Measurements from ENCODE around the gene NSG1. TPM values are rescaled to one million over a fixed set of nuclear protein-coding genes. Genes with fewer than 3 reads are reported as not detected.
"Not testable (repeated sequence)": the region's sequence is repeated elsewhere in the genome, so short reads cannot be mapped to it uniquely, and the experiment has no call there.

The NSG1 gene
- polyA plus RNA-seq, 2 of the 4 experiments (the other 2 are of a cell fraction) = 0.26 to 0.34 TPM

DNA sequence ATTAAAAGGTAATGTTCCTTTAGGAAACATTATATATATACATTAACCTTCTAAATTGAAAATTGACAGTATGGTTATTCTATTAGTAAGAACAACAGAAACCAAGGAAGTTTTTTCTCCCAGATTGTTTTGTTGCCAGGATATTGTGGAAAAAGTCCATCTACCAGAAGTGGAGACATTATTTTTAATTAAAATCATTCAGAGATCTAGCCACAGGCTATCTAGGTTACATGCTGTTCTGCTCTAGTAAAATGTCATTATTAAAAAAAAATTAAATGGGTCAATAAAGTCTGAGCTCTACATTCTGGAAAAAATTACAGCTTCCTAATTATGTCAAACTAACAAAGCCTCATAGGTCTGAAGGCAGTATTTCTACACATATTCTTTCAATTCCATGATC is 74.3 kb downstream of the NSG1 start:
- POLR2A ChIA-PET = no interaction called here
- CTCF ChIA-PET = interaction anchor here (1.6 kb wide), 1 partner anchor 19 kb away, joined by 4 read pairs; no protein-coding TSS in a partner anchor
- H3K4me1 ChIP-seq = no peaks in the 10 kb centered on the region
- ATAC-seq (no peak), FAIRE-seq (no peak), DNase-seq (ENCODE audit: low read depth in 1 of 2, low spot score in 1 of 2) (no peak)
- no peak overlapping the region for H3K4me2 ChIP-seq
- H3K9me3 ChIP-seq = no peaks in the 10 kb centered on the region
- TF ChIP-seq, protein P1, sequence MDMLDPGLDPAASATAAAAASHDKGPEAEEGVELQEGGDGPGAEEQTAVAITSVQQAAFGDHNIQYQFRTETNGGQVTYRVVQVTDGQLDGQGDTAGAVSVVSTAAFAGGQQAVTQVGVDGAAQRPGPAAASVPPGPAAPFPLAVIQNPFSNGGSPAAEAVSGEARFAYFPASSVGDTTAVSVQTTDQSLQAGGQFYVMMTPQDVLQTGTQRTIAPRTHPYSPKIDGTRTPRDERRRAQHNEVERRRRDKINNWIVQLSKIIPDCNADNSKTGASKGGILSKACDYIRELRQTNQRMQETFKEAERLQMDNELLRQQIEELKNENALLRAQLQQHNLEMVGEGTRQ (IDR thresholded peaks at IDR 0.05) = no peak
- TF ChIP-seq POLR2A (IDR thresholded peaks at IDR 0.05; ENCODE audit: low read length) (no peak), RARB (CRISPR knock-in tag; IDR thresholded peaks at IDR 0.05) (no peak), TP53 (CRISPR knock-in tag; IDR thresholded peaks at IDR 0.05) (no peak), TFCP2L1 (CRISPR knock-in tag; IDR thresholded peaks at IDR 0.05) (no peak), SMC3 (IDR thresholded peaks at IDR 0.05) (no peak), CBX8 (IDR thresholded peaks at IDR 0.05) (no peak), CHD4 (IDR thresholded peaks at IDR 0.05; ENCODE audit: borderline replicate concordance) (no peak), JUNB (IDR thresholded peaks at IDR 0.05) (no peak)
- TF ChIP-seq, protein P2, sequence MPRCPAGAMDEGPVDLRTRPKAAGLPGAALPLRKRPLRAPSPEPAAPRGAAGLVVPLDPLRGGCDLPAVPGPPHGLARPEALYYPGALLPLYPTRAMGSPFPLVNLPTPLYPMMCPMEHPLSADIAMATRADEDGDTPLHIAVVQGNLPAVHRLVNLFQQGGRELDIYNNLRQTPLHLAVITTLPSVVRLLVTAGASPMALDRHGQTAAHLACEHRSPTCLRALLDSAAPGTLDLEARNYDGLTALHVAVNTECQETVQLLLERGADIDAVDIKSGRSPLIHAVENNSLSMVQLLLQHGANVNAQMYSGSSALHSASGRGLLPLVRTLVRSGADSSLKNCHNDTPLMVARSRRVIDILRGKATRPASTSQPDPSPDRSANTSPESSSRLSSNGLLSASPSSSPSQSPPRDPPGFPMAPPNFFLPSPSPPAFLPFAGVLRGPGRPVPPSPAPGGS (IDR thresholded peaks at IDR 0.05) = no peak
- TF ChIP-seq, protein P3, sequence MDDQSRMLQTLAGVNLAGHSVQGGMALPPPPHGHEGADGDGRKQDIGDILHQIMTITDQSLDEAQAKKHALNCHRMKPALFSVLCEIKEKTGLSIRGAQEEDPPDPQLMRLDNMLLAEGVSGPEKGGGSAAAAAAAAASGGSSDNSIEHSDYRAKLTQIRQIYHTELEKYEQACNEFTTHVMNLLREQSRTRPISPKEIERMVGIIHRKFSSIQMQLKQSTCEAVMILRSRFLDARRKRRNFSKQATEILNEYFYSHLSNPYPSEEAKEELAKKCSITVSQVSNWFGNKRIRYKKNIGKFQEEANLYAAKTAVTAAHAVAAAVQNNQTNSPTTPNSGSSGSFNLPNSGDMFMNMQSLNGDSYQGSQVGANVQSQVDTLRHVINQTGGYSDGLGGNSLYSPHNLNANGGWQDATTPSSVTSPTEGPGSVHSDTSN (IDR thresholded peaks at IDR 0.05) = no peak
- H3K4me3 ChIP-seq = no peak overlapping the region
- no peak overlapping the region for H3K27ac ChIP-seq

DNA sequence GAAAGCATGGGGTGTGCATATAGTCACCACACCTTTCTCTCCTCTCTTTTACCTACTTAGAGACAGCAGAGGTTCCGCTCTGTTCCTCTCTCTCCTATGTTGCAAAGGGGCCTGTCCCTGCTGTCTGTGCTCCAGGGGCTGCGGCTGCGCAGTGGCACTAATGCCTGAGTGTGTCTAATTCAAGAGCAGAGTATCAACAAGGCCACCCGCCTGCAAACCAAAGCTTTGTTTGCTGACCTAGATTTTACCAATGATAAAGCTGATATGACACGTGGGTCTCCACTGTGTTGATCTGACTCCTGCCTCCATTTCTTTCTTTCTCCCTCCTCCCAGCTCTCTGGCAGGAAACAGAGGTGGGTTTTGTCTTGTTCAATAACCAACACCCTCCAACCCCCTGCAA is 74.9 kb downstream of the NSG1 start:
- Histone ChIP-seq H3K27ac (no peak overlapping the region), H3K9me3 (no peaks in the 10 kb centered on the region), H3K4me2 (no peak overlapping the region), H3K4me1 (no peaks in the 10 kb centered on the region), H3K4me3 (no peak overlapping the region)
- CTCF ChIA-PET = interaction anchor here (0.6 to 1.6 kb wide), 2 partner anchors 19 to 1103 kb away, joined by 3 to 4 read pairs; no protein-coding TSS in a partner anchor
- ATAC-seq (no peak), FAIRE-seq (no peak), DNase-seq (ENCODE audit: low read depth in 1 of 2, low spot score in 1 of 2) (no peak)
- TF ChIP-seq RCOR1 (IDR thresholded peaks at IDR 0.05; ENCODE audit: low read depth, low read length) (no peak), GATA3 (IDR thresholded peaks at IDR 0.05; ENCODE audit: borderline replicate concordance) (no peak), FOSL2 (IDR thresholded peaks at IDR 0.05) (no peak), FOSL2 (CRISPR knock-in tag; IDR thresholded peaks at IDR 0.05) (no peak), NPAS2 (CRISPR knock-in tag; IDR thresholded peaks at IDR 0.05; ENCODE audit: borderline replicate concordance) (no peak), MYC (IDR thresholded peaks at IDR 0.05; ENCODE audit: borderline replicate concordance, low read length) (no peak), HDAC2 (IDR thresholded peaks at IDR 0.05) (no peak), RAD21 (conservative IDR thresholded peaks at IDR 0.05 in 1 of 2, IDR thresholded peaks at IDR 0.05 in 1 of 2) (no peak)
- TF ChIP-seq, protein P4, sequence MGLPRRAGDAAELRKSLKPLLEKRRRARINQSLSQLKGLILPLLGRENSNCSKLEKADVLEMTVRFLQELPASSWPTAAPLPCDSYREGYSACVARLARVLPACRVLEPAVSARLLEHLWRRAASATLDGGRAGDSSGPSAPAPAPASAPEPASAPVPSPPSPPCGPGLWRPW (IDR thresholded peaks at IDR 0.05) = no peak
- TF ChIP-seq, protein P5, sequence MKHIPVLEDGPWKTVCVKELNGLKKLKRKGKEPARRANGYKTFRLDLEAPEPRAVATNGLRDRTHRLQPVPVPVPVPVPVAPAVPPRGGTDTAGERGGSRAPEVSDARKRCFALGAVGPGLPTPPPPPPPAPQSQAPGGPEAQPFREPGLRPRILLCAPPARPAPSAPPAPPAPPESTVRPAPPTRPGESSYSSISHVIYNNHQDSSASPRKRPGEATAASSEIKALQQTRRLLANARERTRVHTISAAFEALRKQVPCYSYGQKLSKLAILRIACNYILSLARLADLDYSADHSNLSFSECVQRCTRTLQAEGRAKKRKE (CRISPR knock-in tag; IDR thresholded peaks at IDR 0.05; ENCODE audit: low read depth) = no peak
- POLR2A ChIA-PET = no interaction called here
- 70% methylated on average over 5 of the region's 5 CpGs for WGBS (ENCODE audit: missing lambda C conversion rate)

DNA sequence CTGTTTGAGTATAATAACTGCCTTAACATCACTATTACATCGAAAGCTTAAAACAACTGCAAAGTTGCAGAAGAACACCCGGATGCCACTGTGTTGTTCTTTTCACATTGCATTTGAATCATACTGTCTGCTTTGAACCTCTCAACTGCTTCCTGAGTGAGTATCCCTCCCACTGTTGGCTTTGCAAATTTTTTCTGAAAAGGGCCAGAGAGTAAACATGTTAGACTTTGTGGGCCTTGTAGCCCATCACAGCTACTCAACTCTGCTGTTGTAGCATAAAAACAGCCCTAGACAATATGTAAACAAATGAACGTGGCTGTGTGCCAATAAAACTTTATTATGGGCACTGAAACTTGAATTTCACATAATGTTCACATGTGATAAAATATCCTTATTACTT is 76.1 kb downstream of the NSG1 start:
- ChIA-PET POLR2A (no interaction called here), CTCF (interaction anchor here (2.6 kb wide), 1 partner anchor 25 kb away, joined by 6 read pairs; no protein-coding TSS in a partner anchor)
- no peak for ATAC-seq
- H3K4me2 ChIP-seq = no peak overlapping the region
- TF ChIP-seq TFCP2L1 (CRISPR knock-in tag; IDR thresholded peaks at IDR 0.05) = no peak
- H3K4me1 ChIP-seq = no peaks in the 10 kb centered on the region
- FAIRE-seq = no peak
- 77% methylated on average over 3 of the region's 3 CpGs for WGBS (ENCODE audit: missing lambda C conversion rate)
- H3K4me3 ChIP-seq = no peak overlapping the region
- H3K27ac ChIP-seq = no peak overlapping the region
- no peak for DNase-seq (ENCODE audit: low read depth in 1 of 2, low spot score in 1 of 2)
- no peaks in the 10 kb centered on the region for H3K9me3 ChIP-seq

DNA sequence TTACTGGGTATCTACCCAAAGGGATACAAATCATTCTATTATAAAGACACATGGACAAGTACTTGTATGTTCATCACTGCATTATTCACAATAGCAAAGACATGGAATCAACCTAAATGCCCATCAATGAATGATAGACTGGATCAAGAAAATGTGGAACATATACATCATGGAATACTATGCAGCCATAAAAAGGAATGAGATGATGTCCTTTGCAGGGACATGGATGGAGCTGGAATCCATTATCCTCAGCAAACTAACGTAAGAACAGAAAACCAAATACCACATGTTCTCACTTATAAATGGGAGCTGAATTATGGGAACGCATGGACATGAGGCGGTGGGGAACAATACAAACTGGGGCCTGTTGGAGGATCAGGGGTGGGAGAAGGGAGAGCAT is 78.3 kb downstream of the NSG1 start:
- ATAC-seq; H3K27ac ChIP-seq; DNase-seq (ENCODE audit: low read depth in 1 of 2, low spot score in 1 of 2); H3K4me2 ChIP-seq; H3K4me1 ChIP-seq; H3K9me3 ChIP-seq; H3K4me3 ChIP-seq; FAIRE-seq; POLR2A ChIA-PET: not testable (repeated sequence)
- WGBS (ENCODE audit: missing lambda C conversion rate) = 93% methylated on average over 3 of the region's 3 CpGs
- CTCF ChIA-PET = interaction anchor here (0.9 to 2.6 kb wide), 3 partner anchors 12 to 24 kb away, joined by 3 to 6 read pairs (median 3); no protein-coding TSS in a partner anchor
